Measurements from ENCODE around the gene ZNF202. TPM values are rescaled to one million over a fixed set of nuclear protein-coding genes. Genes with fewer than 3 reads are reported as not detected.
"Not testable (repeated sequence)": the region's sequence is repeated elsewhere in the genome, so short reads cannot be mapped to it uniquely, and the experiment has no call there.

Gene ZNF202
- total RNA-seq, 1 donor from 2014 or later = 10.2 TPM

GRCh38 chr11:123740787-123741158 lies 687 bp downstream of the ZNF202 start:
- peak; percentile 10 for DNase-seq

GRCh38 chr11:123738374-123738773 lies 3.1 kb downstream of the ZNF202 start:
- no peak for DNase-seq

- DNase-seq = no peak
These were observed 4.7 kb downstream of the ZNF202 start for GRCh38 chr11:123736769-123737168.

GRCh38 chr11:123729602-123730001 lies 11.9 kb downstream of the ZNF202 start:
- peak; percentile 46 for DNase-seq

GRCh38 chr11:123725995-123726655 lies 15.3 kb downstream of the ZNF202 start:
- no peak for DNase-seq

- DNase-seq = no peak
These were observed 22.0 kb downstream of the ZNF202 start for GRCh38 chr11:123719452-123719851.

- no peak for DNase-seq
These were observed 23.0 kb downstream of the ZNF202 start for GRCh38 chr11:123718469-123718868.

- DNase-seq = no peak
These were observed 23.4 kb downstream of the ZNF202 start for GRCh38 chr11:123718063-123718462.

- DNase-seq = not testable (repeated sequence)
These were observed 28.8 kb downstream of the ZNF202 start for GRCh38 chr11:123712627-123713026.

- DNase-seq = peak; percentile 88
These were observed 33.8 kb downstream of the ZNF202 start for GRCh38 chr11:123707606-123708205.

- DNase-seq = no peak
These were observed 34.3 kb downstream of the ZNF202 start for GRCh38 chr11:123707206-123707605.

- DNase-seq = no peak
These were observed 37.1 kb downstream of the ZNF202 start for GRCh38 chr11:123704341-123704740.

GRCh38 chr11:123702696-123703095 lies 38.8 kb downstream of the ZNF202 start:
- no peak for DNase-seq

- DNase-seq = peak; percentile 17
These were observed 39.3 kb downstream of the ZNF202 start for GRCh38 chr11:123702139-123702538.

- no peak for DNase-seq
These were observed 40.7 kb downstream of the ZNF202 start for GRCh38 chr11:123700772-123701171.

- DNase-seq = no peak
These were observed 42.8 kb downstream of the ZNF202 start for GRCh38 chr11:123698546-123699127.

- DNase-seq = no peak
These were observed 45.3 kb downstream of the ZNF202 start for GRCh38 chr11:123696183-123696582.

- DNase-seq = no peak
These were observed 46.2 kb downstream of the ZNF202 start for GRCh38 chr11:123695231-123695630.

- no peak for DNase-seq
These were observed 46.9 kb downstream of the ZNF202 start for GRCh38 chr11:123694551-123694950.

GRCh38 chr11:123692961-123693360 lies 48.5 kb downstream of the ZNF202 start:
- no peak for DNase-seq

GRCh38 chr11:123690485-123690884 lies 51.0 kb downstream of the ZNF202 start:
- DNase-seq = no peak

- no peak for DNase-seq
These were observed 56.9 kb downstream of the ZNF202 start for GRCh38 chr11:123684601-123685000.

- DNase-seq = no peak
These were observed 57.9 kb downstream of the ZNF202 start for GRCh38 chr11:123683428-123684170.

All from dermis blood vessel endothelial cell (primary cell).